GM18519 (cell line): ENCODE results near the gene CALY.
"Not testable (repeated sequence)": the region's sequence is repeated elsewhere in the genome, so short reads cannot be mapped to it uniquely, and the experiment has no call there.

Experiments
- ATAC-seq: cut with Tn5 transposase; IDR thresholded peaks from one replicate; pipeline ENCODE4 v1.9.1; 2021; ENCODE audit warnings: mild to moderate bottlenecking, moderate library complexity; ENCODE audit not compliant: unreplicated experiment, low FRiP score

CALY gene, protein sequence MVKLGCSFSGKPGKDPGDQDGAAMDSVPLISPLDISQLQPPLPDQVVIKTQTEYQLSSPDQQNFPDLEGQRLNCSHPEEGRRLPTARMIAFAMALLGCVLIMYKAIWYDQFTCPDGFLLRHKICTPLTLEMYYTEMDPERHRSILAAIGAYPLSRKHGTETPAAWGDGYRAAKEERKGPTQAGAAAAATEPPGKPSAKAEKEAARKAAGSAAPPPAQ

DNA sequence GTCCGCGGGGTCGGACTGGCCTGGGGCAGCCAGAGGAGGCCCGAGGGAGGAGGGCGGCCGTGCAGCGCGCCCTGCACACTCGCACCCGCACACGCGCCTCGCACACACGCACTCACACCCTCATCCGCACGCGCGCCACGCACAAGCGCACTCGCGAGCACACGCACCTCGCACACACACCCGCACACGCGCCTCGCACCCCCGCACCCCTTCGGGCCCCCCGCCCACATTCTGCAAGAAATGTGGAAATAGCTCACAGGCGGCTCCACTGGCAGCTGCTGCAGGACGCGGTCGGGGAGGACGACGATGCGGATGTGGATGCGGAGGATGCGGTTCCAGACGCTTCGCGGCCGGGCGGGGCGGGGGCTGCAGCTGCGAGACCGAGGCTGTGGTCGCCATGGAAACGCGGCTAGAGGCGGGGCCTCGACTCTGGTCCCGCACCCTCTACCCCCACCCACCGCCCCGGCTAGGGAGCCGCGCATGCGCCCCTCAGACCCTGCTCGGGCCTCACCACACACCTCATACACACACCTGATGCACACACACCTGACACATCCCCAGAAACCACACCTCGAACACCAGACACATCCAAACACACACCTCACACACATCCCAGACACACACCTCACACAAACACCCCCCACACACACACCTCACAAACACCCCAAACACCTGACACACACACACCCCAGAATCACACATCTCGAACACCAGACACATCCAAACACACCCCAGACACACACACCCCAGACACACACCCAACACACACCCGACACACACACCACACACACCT, at the start of gene CALY:
Gene CALY (minus strand): TSS at position 320 of the 793 bp plus-strand sequence. CDS start 7,907 bp downstream, outside the sequence.
- no peak for ATAC-seq

DNA sequence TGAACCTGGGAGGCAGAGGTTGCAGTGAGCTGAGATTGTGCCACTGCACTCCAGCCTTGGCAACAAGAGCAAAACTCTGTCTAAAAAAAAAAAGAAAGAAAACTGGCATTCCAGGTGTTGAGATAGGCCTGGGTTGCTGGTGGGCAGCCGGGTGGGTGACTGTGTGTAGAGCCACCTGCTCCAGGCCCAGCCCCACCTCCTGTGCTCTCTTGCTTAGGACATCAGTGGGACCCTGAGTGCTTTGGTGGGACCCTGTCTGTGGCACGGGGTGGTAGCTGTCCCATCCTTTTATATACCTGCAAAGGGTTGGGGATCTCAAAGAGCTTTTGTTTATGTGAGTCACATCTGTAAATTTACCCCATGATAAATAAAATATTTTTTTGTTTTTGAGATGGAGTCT, 48.5 kb upstream of the CALY start:
- no peak for ATAC-seq

DNA sequence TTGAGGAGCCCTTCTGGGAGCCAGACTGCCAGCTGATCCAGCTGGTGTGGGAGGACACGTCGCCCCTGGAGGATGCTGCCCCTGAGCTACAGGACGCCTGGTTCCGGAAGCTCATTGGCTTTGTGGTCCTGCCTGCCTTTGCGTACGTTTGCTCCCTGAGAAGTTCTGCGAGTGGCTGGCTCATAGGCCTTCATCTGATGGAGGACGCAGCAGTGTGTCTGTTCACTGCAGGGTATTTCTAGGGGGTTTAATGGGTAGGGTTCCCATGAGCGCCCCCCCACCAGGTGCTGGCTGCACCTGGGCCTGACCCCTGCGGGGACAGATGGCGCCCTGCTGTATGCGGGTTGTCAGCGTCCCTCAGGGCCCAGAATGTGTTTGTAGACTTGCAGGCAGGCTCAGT, 47.4 kb upstream of the CALY start:
- no peak for ATAC-seq

- no peak for ATAC-seq
Measured at GRCh38 chr10:133383551-133383950, 46.9 kb upstream of the CALY start.

DNA sequence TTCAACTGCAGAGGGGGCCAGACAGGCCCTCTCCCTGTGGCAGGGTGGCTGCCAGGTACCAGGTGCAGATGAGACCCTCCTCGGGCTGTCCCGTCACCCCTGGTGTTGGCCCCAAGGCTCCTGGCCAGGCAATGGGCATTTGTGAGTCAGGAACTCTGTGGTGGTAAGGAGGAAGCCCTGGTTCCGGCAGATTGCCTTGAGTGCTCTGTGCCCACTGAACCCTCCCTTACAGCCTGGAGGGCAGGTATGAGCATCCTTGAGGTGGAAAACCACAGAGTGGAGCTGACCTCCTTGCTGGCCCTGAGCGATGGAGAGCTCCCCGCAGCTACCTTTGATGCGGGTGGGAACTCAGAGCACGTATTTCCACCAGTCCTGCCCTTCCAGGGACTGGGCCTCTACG, 44.3 kb upstream of the CALY start:
- no peak for ATAC-seq

DNA sequence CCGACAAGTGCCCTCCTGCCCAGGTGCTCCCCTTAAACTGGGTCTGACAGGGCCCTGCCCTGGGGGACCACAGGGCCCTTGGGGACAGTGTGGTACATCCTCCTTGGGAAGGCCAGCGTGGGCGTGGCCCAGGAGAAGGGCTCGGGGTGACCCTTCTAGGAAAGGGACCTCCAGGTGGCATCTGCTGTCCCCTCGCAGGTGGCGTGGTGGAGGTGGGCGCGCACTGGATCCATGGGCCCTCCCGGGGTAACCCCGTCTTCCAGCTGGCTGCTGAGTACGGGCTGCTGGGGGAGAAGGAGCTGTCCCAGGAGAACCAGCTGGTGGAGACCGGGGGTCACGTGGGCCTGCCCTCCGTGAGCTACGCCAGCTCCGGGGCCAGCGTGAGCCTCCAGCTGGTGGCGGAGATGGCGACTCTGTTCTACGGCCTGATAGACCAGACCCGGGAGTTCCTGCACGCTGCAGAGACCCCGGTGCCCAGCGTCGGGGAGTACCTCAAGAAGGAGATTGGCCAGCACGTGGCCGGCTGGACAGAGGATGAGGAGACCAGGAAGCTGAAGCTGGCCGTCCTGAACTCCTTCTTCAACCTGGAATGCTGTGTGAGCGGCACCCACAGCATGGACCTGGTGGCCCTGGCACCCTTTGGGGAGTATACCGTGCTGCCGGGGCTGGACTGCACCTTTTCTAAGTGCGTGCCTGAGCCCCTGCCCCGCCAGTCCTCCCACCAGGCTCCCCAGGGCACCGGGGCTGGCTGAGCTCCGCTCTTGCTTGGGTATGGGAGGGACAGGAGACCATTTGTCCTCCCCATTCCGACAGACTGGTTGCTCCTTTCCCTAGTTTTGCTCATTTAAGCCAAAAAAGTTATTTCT, 43.3 kb upstream of the CALY start:
- no peak for ATAC-seq

GRCh38 chr10:133379152-133379800, 42.6 kb upstream of the CALY start, which contains the start of gene PAOX:
Gene PAOX, plus strand, starts transcription at chr10:133379262. Its CDS starts 55 bp downstream, at chr10:133379317.
- peak; percentile 35 for ATAC-seq

DNA sequence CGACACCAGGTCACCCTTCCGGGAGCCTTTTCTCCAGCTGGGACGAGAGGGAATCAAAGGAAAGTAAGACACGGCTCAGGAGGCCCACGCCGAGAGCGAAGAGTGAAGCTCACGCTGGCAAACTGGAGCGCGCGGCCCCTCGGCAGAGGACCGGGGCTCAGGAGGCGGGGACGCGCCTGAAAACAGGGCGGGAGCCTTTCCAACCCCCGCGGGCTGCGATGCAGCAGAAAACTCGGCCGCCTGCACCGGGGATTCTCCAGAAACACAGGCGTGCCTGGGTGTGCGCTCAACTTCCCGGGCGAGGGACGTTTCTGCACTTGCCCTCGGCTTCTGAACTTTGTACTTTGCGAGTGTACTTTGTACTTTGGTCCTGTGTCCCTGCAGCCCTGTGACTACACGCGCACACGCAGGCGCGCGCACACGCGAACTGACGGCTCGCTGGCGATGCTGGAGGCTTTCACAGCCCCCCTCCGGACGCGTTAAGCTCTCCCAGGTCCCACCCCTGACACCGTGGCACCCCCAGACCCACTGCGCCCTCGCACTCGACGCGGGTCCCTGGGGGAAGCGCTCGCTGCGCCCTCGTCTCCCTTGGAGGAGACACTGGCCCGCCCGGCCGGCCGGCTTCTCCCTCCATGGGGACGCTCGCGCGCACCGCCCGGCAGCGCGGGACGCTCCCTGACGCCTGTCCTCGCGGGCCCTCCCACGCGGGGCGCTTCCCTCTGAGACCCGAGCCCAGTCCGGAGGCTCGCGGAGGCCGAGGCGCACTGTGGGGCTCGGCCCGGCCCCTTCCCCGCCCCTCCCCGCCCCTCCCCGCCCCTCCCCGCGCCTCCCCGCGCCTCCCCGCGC, 41.8 kb upstream of the CALY start:
- no peak for ATAC-seq

DNA sequence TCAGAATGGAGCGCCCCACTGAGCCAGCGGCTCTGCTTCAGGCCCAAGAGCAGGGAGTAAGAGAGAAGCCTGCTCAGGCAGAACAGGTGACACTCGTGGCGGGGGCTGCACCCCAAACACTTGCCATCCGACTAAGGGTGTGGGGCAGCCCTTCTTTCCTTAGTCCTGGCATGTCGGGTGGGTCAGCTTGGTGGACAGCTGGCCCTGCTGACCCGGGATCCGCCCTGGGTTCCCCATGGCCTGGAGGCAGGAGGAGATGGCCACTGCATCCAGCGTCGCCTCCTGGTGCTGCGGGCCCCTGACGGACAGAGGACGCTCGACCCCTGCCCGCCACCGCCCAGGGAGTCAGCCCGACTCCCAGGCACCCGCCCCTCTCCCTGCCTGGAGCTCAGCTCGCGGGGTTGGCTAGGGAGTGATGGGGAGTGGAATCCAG, 41.1 kb upstream of the CALY start:
- no peak for ATAC-seq

DNA sequence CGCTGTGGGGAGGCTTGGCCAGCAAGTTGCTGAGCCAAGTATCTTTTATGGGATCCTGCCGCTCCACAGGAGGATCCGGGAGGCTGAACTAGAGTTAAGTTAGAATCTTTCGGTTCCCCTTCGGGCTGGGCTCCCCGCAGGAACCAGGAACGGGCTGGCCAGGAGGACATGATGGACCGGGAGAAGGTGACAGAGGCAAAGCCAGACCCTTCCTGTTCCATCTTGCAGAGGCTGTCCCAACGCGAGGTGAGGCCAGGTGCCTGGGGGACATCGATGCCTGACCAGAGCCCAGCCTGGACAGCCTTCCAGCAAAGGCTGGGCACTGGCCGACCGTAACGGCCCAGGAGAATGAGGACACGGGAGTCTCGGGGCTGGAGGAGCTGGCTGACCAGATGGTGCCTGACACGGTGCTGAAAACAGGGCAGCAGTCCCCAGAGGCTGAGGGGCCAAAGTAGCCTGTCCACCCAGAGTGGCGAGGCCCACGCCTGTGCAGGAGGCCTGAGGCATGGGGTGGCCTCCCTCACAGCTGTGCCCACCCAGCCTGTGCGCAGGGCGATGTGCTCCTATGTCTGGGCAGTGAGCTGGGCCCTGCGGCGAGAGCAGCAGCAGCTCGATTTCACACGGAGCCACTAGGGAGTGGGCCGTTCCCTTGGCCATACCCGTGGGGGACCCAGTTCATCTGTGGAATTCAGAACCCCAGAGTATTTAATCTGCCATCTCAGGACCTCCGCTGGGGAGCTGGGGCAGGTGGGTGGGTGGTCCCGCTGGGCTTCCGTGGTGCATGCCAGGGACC, 40.5 kb upstream of the CALY start:
- ATAC-seq: no peak

DNA sequence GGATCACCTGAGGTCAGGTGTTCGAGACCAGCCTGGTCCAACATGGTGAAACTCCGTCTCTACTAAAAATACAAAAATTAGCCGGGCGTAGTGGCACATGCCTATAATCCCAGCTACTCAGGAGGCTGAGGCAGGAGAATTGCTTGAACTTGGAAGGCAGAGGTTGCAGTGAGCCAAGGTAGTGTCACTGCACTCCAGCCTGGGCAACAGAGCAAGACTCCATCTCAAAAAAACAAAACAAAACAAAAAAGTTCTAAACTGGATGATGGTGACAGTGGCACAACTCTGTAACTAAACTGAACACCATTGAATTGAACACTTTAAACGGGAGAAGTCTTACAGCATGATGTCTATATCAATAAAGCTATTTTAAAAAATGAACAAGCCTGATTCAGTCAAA, 39.5 kb upstream of the CALY start:
- ATAC-seq: not testable (repeated sequence)

GRCh38 chr10:133375357-133376115, 38.8 kb upstream of the CALY start:
- ATAC-seq: no peak

GRCh38 chr10:133373174-133374090, 36.7 kb upstream of the CALY start, which contains the start of gene ECHS1:
Gene ECHS1, minus strand, starts transcription at chr10:133373354. Its CDS starts 21 bp downstream, at chr10:133373333.
- peak; percentile 94 for ATAC-seq

GRCh38 chr10:133372507-133372906, 35.8 kb upstream of the CALY start:
- ATAC-seq: no peak

DNA sequence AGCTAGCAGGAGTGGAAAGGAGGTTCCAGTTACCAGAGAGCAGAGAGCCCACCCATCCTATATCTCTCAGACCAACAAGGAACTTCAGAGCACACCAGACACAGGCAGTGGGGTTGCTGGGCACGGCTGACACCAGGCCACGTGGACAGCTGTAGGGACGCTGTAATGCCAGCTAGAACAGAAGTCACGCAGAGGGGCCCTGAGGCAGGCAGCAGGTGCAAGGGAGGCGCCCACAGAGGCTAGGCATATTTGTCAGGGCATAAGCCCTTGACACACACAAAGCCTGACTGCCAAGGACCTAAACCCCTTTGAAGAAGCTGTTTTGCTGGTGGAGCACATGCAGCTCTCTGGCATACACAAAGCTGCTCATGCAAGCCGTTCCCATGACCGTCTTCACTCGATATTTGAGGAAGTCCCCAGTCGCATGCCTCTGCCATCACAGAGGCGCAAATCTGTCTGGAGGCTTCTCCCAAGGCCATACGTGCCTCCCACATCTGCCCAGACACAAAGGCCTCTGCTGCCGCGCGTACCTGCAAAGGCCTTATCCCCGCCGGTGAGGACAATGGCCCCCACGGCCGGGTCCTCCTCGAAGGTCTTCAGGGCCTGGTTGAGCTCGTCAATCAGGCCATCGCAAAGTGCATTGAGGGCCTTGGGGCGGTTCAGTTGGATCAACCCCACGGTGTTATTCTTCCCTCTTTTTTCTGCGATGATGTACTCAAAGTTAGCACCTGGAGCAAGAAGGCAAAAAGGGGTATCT, 33.5 kb upstream of the CALY start:
- no peak for ATAC-seq

DNA sequence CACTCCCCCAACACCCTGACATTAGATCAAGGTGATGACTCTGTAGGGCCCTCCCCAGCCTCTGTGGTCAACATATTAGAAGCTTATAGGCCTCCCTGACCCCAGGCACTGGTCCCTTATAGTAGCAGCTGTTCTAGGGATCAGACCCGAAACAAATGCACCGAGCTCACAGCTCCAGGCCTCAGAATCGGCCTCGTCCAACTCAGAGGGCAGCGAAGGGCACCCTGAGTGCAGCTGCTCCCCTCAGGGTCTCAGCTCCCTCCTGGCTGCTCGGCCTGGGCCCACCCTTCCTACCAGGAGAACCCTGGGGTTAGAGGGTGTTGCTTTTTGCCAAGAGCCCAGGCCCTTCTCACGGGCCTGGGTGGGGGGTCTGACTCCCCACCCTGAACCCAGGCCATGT, 31.5 kb upstream of the CALY start:
- ATAC-seq: no peak
